AG04450 (cell line): Measurements from ENCODE around the gene FAM107A. TPM values are rescaled to one million over a fixed set of nuclear protein-coding genes. Genes with fewer than 3 reads are reported as not detected.

ENCODE experiments used
- CTCF ChIA-PET: fragments of 300-600, 350-600 bp; formaldehyde crosslinking; extraction: SDS; loops from one replicate; lab custom pipeline; 2022; ENCODE audit warnings: antibody characterized with exemption, inconsistent platforms; lab: Charles Lee
- POLR2A ChIA-PET: fragments of 350-600 bp; formaldehyde crosslinking; extraction: SDS; loops from one replicate; lab custom pipeline; 2021; ENCODE audit warnings: antibody characterized with exemption, inconsistent platforms; lab: Yijun Ruan, JAX
- DNase-seq: peaks from one replicate; pipeline ENCODE4 v3.0.0-alpha.2; 2011; ENCODE audit warnings: low read depth, low spot score
- H3K27ac ChIP-seq: one replicate; pipeline ENCODE4 v1.5.1; 2012; ENCODE audit warnings: low read depth, low read length, control low read depth
- H3K27me3 ChIP-seq: one replicate; pipeline ENCODE4 v1.6.0; 2012; ENCODE audit warnings: low read length; ENCODE audit not compliant: control insufficient read depth, insufficient read depth
- H3K4me3 ChIP-seq: 2 replicates; pipeline ENCODE4 v1.5.1; 2011; ENCODE audit warnings: mild to moderate bottlenecking, low read depth, low read length, control low read depth
- H3K9me3 ChIP-seq: 2 replicates; pipeline ENCODE4 v1.5.1; 2012; ENCODE audit warnings: low read length; ENCODE audit not compliant: control insufficient read depth, insufficient read depth
- CTCF ChIP-seq: IDR thresholded peaks from 2 replicates; pipeline ENCODE4 v1.5.1; 2011; ENCODE audit warnings: low read depth, low read length, control low read depth, inconsistent platforms
- polyA minus RNA-seq: library from RNA; depleted of rRNA, polyadenylated mRNA; stranded (reverse); fragments of >200 nt; gene quantifications from 2 replicates; pipeline ENCODE4 v1.2.3, GENCODE V29; 2011; rRNA and poly(A)+ RNA removed
- polyA plus RNA-seq: library from polyadenylated mRNA; depleted of rRNA; stranded (reverse); fragments of >200 nt; gene quantifications from 2 replicates; pipeline ENCODE4 v1.2.3, GENCODE V29; 2011; rRNA removed

The FAM107A gene
- polyA plus RNA-seq (0.02 TPM in 1 of 2 replicates, not detected in the other), polyA minus RNA-seq (not detected in 2 replicates)

- no peak within 1 kb of the TSS for H3K4me3 ChIP-seq
- ChIA-PET POLR2A (no interaction called here), CTCF (interaction anchor here (1.2 to 4.2 kb wide), 4 partner anchors 8 to 53 kb away, joined by 4 to 23 read pairs (median 10); no protein-coding TSS in a partner anchor)
- H3K27ac ChIP-seq: no peak within 1 kb of the TSS
- no peaks in the 10 kb centered on the region for H3K9me3 ChIP-seq
- peak; percentile 32 for TF ChIP-seq CTCF
- H3K27me3 ChIP-seq: peaks cover 17% of the 10 kb centered on the region
- no peak for DNase-seq
These were observed at the start of gene FAM107A for GRCh38 chr3:58577269-58577821. FAM107A (minus strand) TSS chr3:58577391; CDS start chr3:58569860, 7,531 bp downstream.

- Histone ChIP-seq H3K9me3 (no peaks in the 10 kb centered on the region), H3K27me3 (no peaks in the 10 kb centered on the region), H3K4me3 (no peak overlapping the region), H3K27ac (no peak overlapping the region)
- ChIA-PET CTCF (interaction anchor here (1.5 to 10.3 kb wide), 3 partner anchors 8 to 319 kb away, joined by 5 to 322 read pairs (median 5); partner anchors contain the start of genes HTD2 and RPP14), POLR2A (no interaction called here)
- TF ChIP-seq CTCF: no peak
- no peak for DNase-seq
These were observed 48.1 kb upstream of the FAM107A start for GRCh38 chr3:58625196-58625824.

- Histone ChIP-seq H3K4me3 (no peak overlapping the region), H3K27ac (no peak overlapping the region), H3K27me3 (peaks cover 2% of the 10 kb centered on the region), H3K9me3 (no peaks in the 10 kb centered on the region)
- ChIA-PET CTCF (interaction anchor here (10.3 kb wide), 1 partner anchor 55 kb away, joined by 322 read pairs; no protein-coding TSS in a partner anchor), POLR2A (no interaction called here)
- DNase-seq: no peak
- no peak for TF ChIP-seq CTCF
These were observed 47.4 kb upstream of the FAM107A start for GRCh38 chr3:58624550-58624949.

- H3K4me3 ChIP-seq: no peak overlapping the region
- peaks cover 2% of the 10 kb centered on the region for H3K27me3 ChIP-seq
- TF ChIP-seq CTCF: no peak
- DNase-seq: no peak
- H3K27ac ChIP-seq: no peak overlapping the region
- POLR2A ChIA-PET: no interaction called here
- no peaks in the 10 kb centered on the region for H3K9me3 ChIP-seq
- CTCF ChIA-PET: interaction anchor here (3.0 kb wide), 1 partner anchor 55 kb away, joined by 18 read pairs; no protein-coding TSS in a partner anchor
These were observed 46.8 kb upstream of the FAM107A start for GRCh38 chr3:58623961-58624360.

- peaks cover 2% of the 10 kb centered on the region for H3K27me3 ChIP-seq
- H3K9me3 ChIP-seq: no peaks in the 10 kb centered on the region
- TF ChIP-seq CTCF: no peak
- ChIA-PET POLR2A (no interaction called here), CTCF (interaction anchor here (3.0 kb wide), 1 partner anchor 54 kb away, joined by 18 read pairs; no protein-coding TSS in a partner anchor)
- no peak for DNase-seq
- H3K4me3 ChIP-seq: no peak overlapping the region
- H3K27ac ChIP-seq: no peak overlapping the region
These were observed 46.3 kb upstream of the FAM107A start for GRCh38 chr3:58623478-58623877.
